IMR-90 (cell line): ENCODE results near the gene ZNRF3. TPM values are rescaled to one million over a fixed set of nuclear protein-coding genes. Genes with fewer than 3 reads are reported as not detected.

ENCODE experiments used
- ATAC-seq: fragments of 200-7000 bp; cut with Tn5 transposase; 2 replicates; pipeline ENCODE4 v1.9.1; 2020; ENCODE audit warnings: low read depth, mild to moderate bottlenecking, moderate library complexity
- BruUV-seq: library from RNA; stranded (reverse); fragments of 400-500 nt; replicated peaks from 2 replicates; lab custom pipeline; 2021; lab: Mats Ljungman, UMichigan
- CTCF ChIA-PET: fragments of 300-600 bp; formaldehyde crosslinking; extraction: SDS; loops from one replicate; lab custom pipeline; 2021; ENCODE audit warnings: antibody characterized with exemption; lab: Yijun Ruan, JAX
- POLR2A ChIA-PET: fragments of 300-600 bp; sonication (Branson Sonifier 250); formaldehyde crosslinking; loops from one replicate; lab custom pipeline; 2022; ENCODE audit warnings: antibody characterized with exemption; ENCODE audit not compliant: unreplicated experiment; lab: Charles Lee
- DNase-seq: peaks from one replicate; pipeline ENCODE4 v3.0.0; 2013
- H2AFZ ChIP-seq: replicated peaks from 2 replicates; pipeline ENCODE3; 2013; ENCODE audit warnings: low read length, mild to moderate bottlenecking; ENCODE audit not compliant: poor library complexity
- H2AK5ac ChIP-seq: 2 replicates; pipeline ENCODE4 v1.6.1; 2013; ENCODE audit warnings: low read depth, low read length, inconsistent platforms
- H2AK9ac ChIP-seq: replicated peaks from 2 replicates; pipeline ENCODE3; 2013; ENCODE audit warnings: mild to moderate bottlenecking, low read depth, low read length, moderate library complexity; ENCODE audit not compliant: poor library complexity
- H2BK120ac ChIP-seq: 2 replicates; pipeline ENCODE4 v1.6.1; 2013; ENCODE audit warnings: low read depth, low read length, inconsistent platforms
- H2BK15ac ChIP-seq: 3 replicates; pipeline ENCODE4 v1.6.1; 2013; ENCODE audit warnings: low read depth, low read length, inconsistent platforms
- H2BK20ac ChIP-seq: 2 replicates; pipeline ENCODE4 v1.6.1; 2013; ENCODE audit warnings: low read depth, mild to moderate bottlenecking, inconsistent platforms, low read length, moderate library complexity
- H2BK5ac ChIP-seq: 2 replicates; pipeline ENCODE4 v1.6.1; 2013; ENCODE audit warnings: mild to moderate bottlenecking, low read depth, low read length, inconsistent platforms; ENCODE audit not compliant: poor library complexity, severe bottlenecking
- H3K14ac ChIP-seq: replicated peaks from 2 replicates; pipeline ENCODE4 v1.6.1; 2013; ENCODE audit warnings: low read depth, low read length, inconsistent platforms
- H3K18ac ChIP-seq: 2 replicates; pipeline ENCODE4 v1.6.1; 2013; ENCODE audit warnings: low read depth, low read length, control low read depth
- H3K23ac ChIP-seq: 2 replicates; pipeline ENCODE4 v1.6.1; 2013; ENCODE audit warnings: low read depth, low read length, inconsistent platforms
- H3K27ac ChIP-seq: 2 replicates; pipeline ENCODE4 v1.5.1; 2013; ENCODE audit warnings: mild to moderate bottlenecking, control low read depth, low read length; ENCODE audit not compliant: insufficient read depth
- H3K27me3 ChIP-seq: 2 replicates; pipeline ENCODE4 v1.6.1; 2013; ENCODE audit warnings: low read length; ENCODE audit not compliant: control insufficient read depth, insufficient read depth
- H3K36me3 ChIP-seq: 2 replicates; pipeline ENCODE4 v1.6.1; 2013; ENCODE audit warnings: low read length, mixed read lengths; ENCODE audit not compliant: control insufficient read depth, insufficient read depth
- H3K4ac ChIP-seq: 2 replicates; pipeline ENCODE4 v1.6.1; 2013; ENCODE audit warnings: low read depth, low read length, inconsistent platforms
- H3K4me1 ChIP-seq: 2 replicates; pipeline ENCODE4 v1.6.1; 2013; ENCODE audit warnings: low read length, mixed read lengths; ENCODE audit not compliant: control insufficient read depth, insufficient read depth
- H3K4me2 ChIP-seq: 2 replicates; pipeline ENCODE4 v1.6.1; 2013; ENCODE audit warnings: low read depth, mild to moderate bottlenecking, control low read depth, low read length, moderate library complexity
- H3K4me3 ChIP-seq: 2 replicates; pipeline ENCODE4 v1.5.1; 2013; ENCODE audit warnings: low read depth, mild to moderate bottlenecking, control low read depth, low read length, moderate library complexity; ENCODE audit not compliant: insufficient read depth
- H3K56ac ChIP-seq: 2 replicates; pipeline ENCODE4 v1.6.1; 2013; ENCODE audit warnings: low read length, inconsistent platforms; ENCODE audit not compliant: insufficient read depth; ENCODE audit errors: extremely low read depth
- H3K79me1 ChIP-seq, 2 experiments: 2 replicates each; pipeline ENCODE4 v1.6.1; 2013; ENCODE audit warnings: low read length in 2 of 2, inconsistent platforms in 1 of 2, low read depth in 1 of 2
- H3K9ac ChIP-seq: 2 replicates; pipeline ENCODE4 v1.6.1; 2013; ENCODE audit warnings: low read depth, low read length, control low read depth
- H3K9me1 ChIP-seq: 2 replicates; pipeline ENCODE4 v1.6.1; 2013; ENCODE audit warnings: low read length, inconsistent platforms; ENCODE audit not compliant: insufficient read depth
- H3K9me3 ChIP-seq: 2 replicates; pipeline ENCODE4 v1.6.1; 2013; ENCODE audit warnings: low read length; ENCODE audit not compliant: control insufficient read depth, insufficient read depth
- H4K20me1 ChIP-seq: 2 replicates; pipeline ENCODE4 v1.6.1; 2013; ENCODE audit warnings: low read length, inconsistent platforms; ENCODE audit not compliant: insufficient read depth
- H4K5ac ChIP-seq: 2 replicates; pipeline ENCODE4 v1.6.1; 2013; ENCODE audit warnings: mild to moderate bottlenecking, low read depth, low read length, control low read depth
- H4K8ac ChIP-seq, 2 experiments: 2 replicates each; pipeline ENCODE4 v1.6.1; 2013; ENCODE audit warnings: low read depth in 2 of 2, low read length in 2 of 2, control low read depth in 1 of 2, inconsistent platforms in 1 of 2
- H4K91ac ChIP-seq: 2 replicates; pipeline ENCODE4 v1.6.1; 2013; ENCODE audit warnings: low read depth, low read length, inconsistent platforms; ENCODE audit not compliant: insufficient read depth
- CEBPB ChIP-seq: IDR thresholded peaks from 2 replicates; pipeline ENCODE4 v1.6.1; 2012; ENCODE audit warnings: low read depth, low read length, improper control_type of control experiment
- CHD1 ChIP-seq: IDR thresholded peaks from 2 replicates; pipeline ENCODE4 v1.6.1; 2012; ENCODE audit warnings: low read depth, low read length, improper control_type of control experiment
- NFE2L2 ChIP-seq: fragments of 150-350 bp; IDR thresholded peaks from 2 replicates; pipeline ENCODE4 v1.6.1; 2016; ENCODE audit warnings: low read depth, mild to moderate bottlenecking, low read length
- RAD21 ChIP-seq: IDR thresholded peaks from 2 replicates; pipeline ENCODE4 v1.6.1; 2012; ENCODE audit warnings: low read length, improper control_type of control experiment
- RCOR1 ChIP-seq: IDR thresholded peaks from 2 replicates; pipeline ENCODE4 v1.6.1; 2012; ENCODE audit warnings: mild to moderate bottlenecking, low read length, improper control_type of control experiment; ENCODE audit not compliant: insufficient replicate concordance
- SMC3 ChIP-seq: fragments of 150-350 bp; IDR thresholded peaks from 2 replicates; pipeline ENCODE4 v1.6.1; 2016; ENCODE audit warnings: low read depth, mild to moderate bottlenecking, antibody characterized with exemption, low read length, moderate library complexity
- WGBS, 2 experiments: methylation state at CpG; one replicate each; pipeline versions ENCODE4 v1.1.5 to v1.1.7; 2013; ENCODE audit warnings: missing lambda C conversion rate in 2 of 2; ENCODE audit not compliant: insufficient read length in 1 of 2; ENCODE audit errors: extremely low coverage in 2 of 2; 5-methylcytosine and 5-hydroxymethylcytosine counted together
- dilution Hi-C: fragments of 300-500 bp; cut with HindIII; formaldehyde crosslinking; loops from one replicate; pipeline ENCODE4 v1.14.3; 2018; ENCODE audit warnings: low sequenced_read_pairs; ENCODE audit not compliant: unreplicated experiment
- in situ Hi-C: fragments of 300-500 bp; cut with MboI; formaldehyde crosslinking; loops from 3 replicates; pipeline ENCODE4 v1.14.3; 2019; ENCODE audit warnings: low sequenced_read_pairs, inconsistent platforms, mixed read lengths
- intact Hi-C: fragments of 100-400 bp; cut with micrococcal nuclease; formaldehyde crosslinking; loops from 2 replicates; pipeline ENCODE4 v1.10.0; 2022
- polyA plus RNA-seq, 3 experiments: library from polyadenylated mRNA; depleted of rRNA; stranded (reverse); fragments of >200 nt; gene quantifications; 2 replicates each; pipeline ENCODE4 v1.2.3, GENCODE V29; 2012; ENCODE audit warnings: low replicate concordance in 1 of 3
- total RNA-seq: library from RNA; depleted of rRNA; stranded (reverse); fragments of >200 nt; gene quantifications from 2 replicates; pipeline ENCODE4 v1.2.3, GENCODE V29; 2012
- TF ChIP-seq, protein P1 (sequence below): conservative IDR thresholded peaks from 2 replicates; pipeline ENCODE4 v1.5.1; 2012; ENCODE audit warnings: mild to moderate bottlenecking, low read depth, low read length, improper control_type of control experiment
- TF ChIP-seq, protein P2 (sequence below): fragments of 150-350 bp; IDR thresholded peaks from 2 replicates; pipeline ENCODE4 v1.6.1; 2016; ENCODE audit warnings: low read depth, mild to moderate bottlenecking, low read length, moderate library complexity, borderline replicate concordance

ZNRF3 gene
- total and polyA plus RNA-seq, 2 of the 4 experiments (the other 2 are of a cell fraction) = 1.4 to 2.4 TPM

DNA sequence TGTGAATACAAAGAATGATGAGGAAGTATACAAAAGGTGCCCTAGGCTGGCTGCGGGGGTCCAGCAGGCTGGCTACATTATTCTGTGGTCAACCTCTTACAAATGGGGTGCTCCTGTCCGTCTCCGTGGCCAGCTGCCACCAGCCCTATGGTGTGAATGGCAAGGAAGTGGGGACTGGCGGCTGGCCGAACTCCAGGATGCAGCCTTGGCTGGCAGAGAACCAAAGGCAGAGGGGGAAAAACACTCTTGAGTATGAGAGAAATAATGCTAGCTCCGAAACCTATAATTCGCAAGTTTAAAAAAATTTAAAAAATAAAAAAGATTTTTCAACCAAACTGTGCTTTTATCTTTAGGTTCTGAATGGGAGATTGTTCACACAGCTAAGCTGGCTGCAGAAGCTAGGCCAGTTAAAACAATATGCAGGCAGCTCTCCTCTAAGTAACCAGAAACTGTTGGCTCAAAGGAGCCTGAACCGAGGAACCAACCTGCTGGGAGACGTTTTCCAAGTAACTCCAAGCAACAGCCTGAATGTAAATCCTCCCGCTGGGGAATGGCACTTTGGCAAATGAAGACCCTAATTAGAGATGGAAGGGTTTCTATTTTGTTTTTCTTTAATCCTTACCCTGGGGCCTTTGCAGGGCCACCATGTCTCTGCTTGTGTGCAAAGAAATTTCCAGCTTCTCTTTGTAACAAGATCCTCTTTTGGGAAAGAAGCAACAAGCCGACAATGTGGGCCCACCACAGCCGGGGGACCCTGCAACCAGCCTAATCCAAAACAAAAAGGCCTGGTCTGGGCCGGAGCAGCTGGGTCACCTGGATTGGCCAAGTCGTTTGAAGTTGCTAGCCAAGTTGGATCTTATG lies 128.1 kb downstream of the ZNRF3 start:
- H4K20me1 ChIP-seq = no peaks in the 10 kb centered on the region
- no peak overlapping the region for H2BK20ac ChIP-seq
- dilution Hi-C loops (no loop called here), intact Hi-C loops (no loop called here), in situ Hi-C loops (no loop called here)
- no peak overlapping the region for H3K4ac ChIP-seq
- BruUV-seq = no TSS peak
- H3K79me1 ChIP-seq = no peaks in the 10 kb centered on the region; a peak in 1 of 4 replicates
- H3K4me1 ChIP-seq = no peaks in the 10 kb centered on the region
- no peak overlapping the region for H2AK5ac ChIP-seq
- CTCF ChIA-PET = no interaction called here
- no peak overlapping the region for H3K9ac ChIP-seq
- no peak overlapping the region for H3K18ac ChIP-seq
- H3K27ac ChIP-seq = no peak overlapping the region
- no peak overlapping the region for H4K8ac ChIP-seq
- H3K14ac ChIP-seq = no peak overlapping the region
- H2AK9ac ChIP-seq = no peak overlapping the region
- no peak overlapping the region for H3K23ac ChIP-seq
- no peak overlapping the region for H4K5ac ChIP-seq
- H3K56ac ChIP-seq = no peak overlapping the region
- ATAC-seq = no peak
- H3K9me1 ChIP-seq = no peaks in the 10 kb centered on the region
- H3K27me3 ChIP-seq = no peaks in the 10 kb centered on the region
- H3K4me3 ChIP-seq = no peak overlapping the region
- DNase-seq = no peak
- no peaks in the 10 kb centered on the region for H3K36me3 ChIP-seq
- H2BK15ac ChIP-seq = no peak overlapping the region
- WGBS, 2 experiments = 40% methylated on average over 2 of the region's 14 CpGs; no CpG with 5 or more reads in 1 of the 2 experiments
- no peak overlapping the region for H2BK5ac ChIP-seq
- H4K91ac ChIP-seq = no peak overlapping the region
- H2BK120ac ChIP-seq = no peak overlapping the region
- POLR2A ChIA-PET = no interaction called here
- H3K9me3 ChIP-seq = no peaks in the 10 kb centered on the region
- no peak overlapping the region for H2AFZ ChIP-seq
- TF ChIP-seq RAD21 (no peak), RCOR1 (no peak), CHD1 (no peak), CEBPB (no peak), SMC3 (no peak), NFE2L2 (no peak)
- TF ChIP-seq, protein P1, sequence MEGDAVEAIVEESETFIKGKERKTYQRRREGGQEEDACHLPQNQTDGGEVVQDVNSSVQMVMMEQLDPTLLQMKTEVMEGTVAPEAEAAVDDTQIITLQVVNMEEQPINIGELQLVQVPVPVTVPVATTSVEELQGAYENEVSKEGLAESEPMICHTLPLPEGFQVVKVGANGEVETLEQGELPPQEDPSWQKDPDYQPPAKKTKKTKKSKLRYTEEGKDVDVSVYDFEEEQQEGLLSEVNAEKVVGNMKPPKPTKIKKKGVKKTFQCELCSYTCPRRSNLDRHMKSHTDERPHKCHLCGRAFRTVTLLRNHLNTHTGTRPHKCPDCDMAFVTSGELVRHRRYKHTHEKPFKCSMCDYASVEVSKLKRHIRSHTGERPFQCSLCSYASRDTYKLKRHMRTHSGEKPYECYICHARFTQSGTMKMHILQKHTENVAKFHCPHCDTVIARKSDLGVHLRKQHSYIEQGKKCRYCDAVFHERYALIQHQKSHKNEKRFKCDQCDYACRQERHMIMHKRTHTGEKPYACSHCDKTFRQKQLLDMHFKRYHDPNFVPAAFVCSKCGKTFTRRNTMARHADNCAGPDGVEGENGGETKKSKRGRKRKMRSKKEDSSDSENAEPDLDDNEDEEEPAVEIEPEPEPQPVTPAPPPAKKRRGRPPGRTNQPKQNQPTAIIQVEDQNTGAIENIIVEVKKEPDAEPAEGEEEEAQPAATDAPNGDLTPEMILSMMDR = no peak
- TF ChIP-seq, protein P2, sequence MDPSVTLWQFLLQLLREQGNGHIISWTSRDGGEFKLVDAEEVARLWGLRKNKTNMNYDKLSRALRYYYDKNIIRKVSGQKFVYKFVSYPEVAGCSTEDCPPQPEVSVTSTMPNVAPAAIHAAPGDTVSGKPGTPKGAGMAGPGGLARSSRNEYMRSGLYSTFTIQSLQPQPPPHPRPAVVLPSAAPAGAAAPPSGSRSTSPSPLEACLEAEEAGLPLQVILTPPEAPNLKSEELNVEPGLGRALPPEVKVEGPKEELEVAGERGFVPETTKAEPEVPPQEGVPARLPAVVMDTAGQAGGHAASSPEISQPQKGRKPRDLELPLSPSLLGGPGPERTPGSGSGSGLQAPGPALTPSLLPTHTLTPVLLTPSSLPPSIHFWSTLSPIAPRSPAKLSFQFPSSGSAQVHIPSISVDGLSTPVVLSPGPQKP = no peak
- no peak overlapping the region for H3K4me2 ChIP-seq
